Measurements from ENCODE around the gene ARHGEF10L.

The ARHGEF10L gene

GRCh38 chr1:17635276-17635675, 95.8 kb downstream of the ARHGEF10L start:
- no peak for DNase-seq (ENCODE audit: low read depth in 3 of 3)

- DNase-seq (ENCODE audit: low read depth in 3 of 3): no peak
Measured at GRCh38 chr1:17635811-17636210, 96.3 kb downstream of the ARHGEF10L start.

- DNase-seq (ENCODE audit: low read depth in 3 of 3): no peak
Measured at GRCh38 chr1:17636612-17637011, 97.1 kb downstream of the ARHGEF10L start.

- no peak for DNase-seq (ENCODE audit: low read depth in 3 of 3)
Measured at GRCh38 chr1:17637055-17637454, 97.6 kb downstream of the ARHGEF10L start.

- no peak for DNase-seq (ENCODE audit: low read depth in 3 of 3)
Measured at GRCh38 chr1:17639703-17640340, 100.3 kb downstream of the ARHGEF10L start.

- no peak for DNase-seq (ENCODE audit: low read depth in 3 of 3)
Measured at GRCh38 chr1:17640393-17640792, 100.9 kb downstream of the ARHGEF10L start.

GRCh38 chr1:17640975-17641374, 101.5 kb downstream of the ARHGEF10L start:
- no peak for DNase-seq (ENCODE audit: low read depth in 3 of 3)

- no peak for DNase-seq (ENCODE audit: low read depth in 3 of 3)
Measured at GRCh38 chr1:17642169-17642568, 102.7 kb downstream of the ARHGEF10L start.

- DNase-seq (ENCODE audit: low read depth in 3 of 3): no peak
Measured at GRCh38 chr1:17642943-17643342, 103.4 kb downstream of the ARHGEF10L start.

GRCh38 chr1:17643861-17644703, 104.6 kb downstream of the ARHGEF10L start:
- no peak for DNase-seq (ENCODE audit: low read depth in 3 of 3)

- DNase-seq (ENCODE audit: low read depth in 3 of 3): no peak
Measured at GRCh38 chr1:17645068-17645911, 105.8 kb downstream of the ARHGEF10L start.

GRCh38 chr1:17646444-17647280, 107.2 kb downstream of the ARHGEF10L start:
- DNase-seq (ENCODE audit: low read depth in 3 of 3): no peak

GRCh38 chr1:17648457-17649145, 109.1 kb downstream of the ARHGEF10L start:
- DNase-seq (ENCODE audit: low read depth in 3 of 3): no peak

- DNase-seq (ENCODE audit: low read depth in 3 of 3): no peak
Measured at GRCh38 chr1:17649371-17650106, 110.0 kb downstream of the ARHGEF10L start.

GRCh38 chr1:17653276-17653675, 113.8 kb downstream of the ARHGEF10L start:
- DNase-seq (ENCODE audit: low read depth in 3 of 3): no peak

GRCh38 chr1:17653728-17654351, 114.3 kb downstream of the ARHGEF10L start:
- DNase-seq (ENCODE audit: low read depth in 3 of 3): peak in 1 of 3 experiments; percentile 19

- no peak for DNase-seq (ENCODE audit: low read depth in 3 of 3)
Measured at GRCh38 chr1:17654519-17654918, 115.0 kb downstream of the ARHGEF10L start.

GRCh38 chr1:17655169-17655568, 115.7 kb downstream of the ARHGEF10L start:
- no peak for DNase-seq (ENCODE audit: low read depth in 3 of 3)

GRCh38 chr1:17655922-17656321, 116.4 kb downstream of the ARHGEF10L start:
- DNase-seq (ENCODE audit: low read depth in 3 of 3): no peak

GRCh38 chr1:17657436-17657835, 117.9 kb downstream of the ARHGEF10L start:
- no peak for DNase-seq (ENCODE audit: low read depth in 3 of 3)
